GM19351 (cell line): ENCODE data around the gene ARHGEF7.
A peak's percentile ranks its signal among the peaks of the same experiment; 100 is the strongest.
"Not testable (repeated sequence)": the region's sequence is repeated elsewhere in the genome, so short reads cannot be mapped to it uniquely, and the experiment has no call there.

Experiments
- ATAC-seq: cut with Tn5 transposase; IDR thresholded peaks from one replicate; pipeline ENCODE4 v1.9.1; 2021; ENCODE audit warnings: mild to moderate bottlenecking, moderate library complexity; ENCODE audit not compliant: unreplicated experiment

ARHGEF7 gene

DNA sequence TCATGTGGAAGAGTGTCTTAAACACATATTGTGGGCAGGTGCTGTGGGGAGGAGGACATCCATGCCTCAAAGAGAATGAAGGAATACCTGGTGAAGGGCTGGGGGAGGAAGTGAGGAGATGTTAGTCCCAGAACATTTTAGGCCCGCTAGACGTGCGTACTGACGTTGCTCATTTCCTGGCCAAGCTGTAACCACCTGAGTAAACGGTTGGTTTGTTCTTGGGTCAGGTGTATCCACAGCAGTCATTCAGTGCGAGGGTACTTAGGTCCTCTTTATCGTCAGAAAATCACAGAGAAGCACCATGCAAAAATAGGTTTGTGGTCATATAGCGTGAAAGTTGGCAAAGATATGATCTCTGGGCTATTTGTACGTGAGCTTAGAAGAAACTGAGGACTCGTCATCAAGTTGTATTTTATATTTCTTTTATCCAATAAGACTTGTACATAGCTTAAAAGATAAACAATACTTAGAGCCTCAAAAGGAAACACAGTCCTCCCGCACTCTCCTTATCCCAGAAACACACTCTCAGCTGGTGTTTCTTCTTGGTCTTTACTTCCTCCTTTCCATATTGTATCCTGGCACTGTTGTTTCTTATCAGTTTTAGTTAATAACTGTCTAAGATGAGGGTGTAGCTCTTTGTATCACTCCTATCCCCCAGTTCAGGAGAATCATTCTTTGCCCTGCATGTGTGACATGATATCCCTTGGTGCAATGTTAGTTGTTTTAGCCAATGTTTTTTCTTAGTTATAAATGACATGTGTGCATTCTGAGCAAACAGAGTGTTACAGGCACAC, 52.0 kb downstream of the ARHGEF7 start:
- no peak for ATAC-seq

GRCh38 chr13:111168107-111168506, 53.0 kb downstream of the ARHGEF7 start:
- ATAC-seq = no peak

GRCh38 chr13:111171112-111171511, 56.0 kb downstream of the ARHGEF7 start:
- no peak for ATAC-seq

- ATAC-seq = no peak
These were observed 56.5 kb downstream of the ARHGEF7 start for GRCh38 chr13:111171629-111172028.

DNA sequence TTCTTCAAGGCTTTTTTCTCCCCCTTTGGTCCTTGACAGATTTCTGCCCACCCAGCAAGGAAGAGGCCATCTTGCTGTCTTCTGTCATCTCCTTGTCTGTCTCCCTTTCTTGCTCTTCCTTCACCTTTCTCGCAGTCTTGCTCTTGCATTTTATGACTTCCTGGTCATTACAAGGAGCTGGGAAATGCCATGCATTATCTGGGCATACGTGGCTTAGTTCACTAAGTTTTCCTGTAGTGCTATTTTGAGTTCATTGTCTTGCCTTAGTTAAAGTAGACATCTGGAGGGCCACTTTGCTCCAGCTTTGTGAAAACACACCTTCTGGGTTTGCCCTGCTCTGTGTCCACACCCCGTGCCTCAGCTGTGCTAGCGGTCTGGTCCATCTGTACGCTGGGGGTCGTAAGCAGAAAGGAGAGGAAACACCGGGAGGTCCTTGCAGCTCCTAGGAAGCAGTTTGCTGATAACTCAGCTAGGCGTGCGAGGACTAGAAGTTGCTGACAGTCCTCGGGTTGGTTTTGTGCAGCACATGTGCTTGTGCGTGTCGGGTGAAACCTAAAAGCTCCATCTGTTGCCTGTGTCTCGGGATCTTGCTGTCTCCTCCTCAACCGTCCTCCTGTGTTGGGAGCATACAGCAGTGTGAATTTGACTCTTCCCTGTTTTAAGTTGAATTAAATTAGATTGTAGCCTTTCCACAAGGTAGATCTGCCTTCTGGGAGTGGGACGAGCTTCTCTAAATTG, 59.4 kb downstream of the ARHGEF7 start:
- ATAC-seq = no peak

- ATAC-seq = no peak
These were observed 60.3 kb downstream of the ARHGEF7 start for GRCh38 chr13:111175372-111175771.

DNA sequence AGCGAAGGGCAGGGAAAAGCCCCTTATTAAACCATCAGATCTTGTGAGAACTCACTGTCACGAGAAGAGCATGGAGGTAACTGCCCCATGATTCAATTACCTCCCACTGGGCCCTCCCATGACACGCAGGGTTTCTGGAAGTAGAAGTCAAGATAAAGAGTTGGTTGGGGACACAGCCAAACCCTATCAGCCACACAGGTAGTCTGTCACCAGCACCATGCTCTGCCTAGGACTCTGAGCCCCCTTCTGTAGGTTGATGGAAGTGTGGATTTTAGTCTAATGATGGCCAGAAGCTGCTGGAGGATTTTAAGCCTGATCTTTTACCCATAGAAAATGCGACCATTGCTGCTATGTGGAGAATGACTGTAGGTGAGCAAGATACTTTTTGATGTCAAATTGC, 60.8 kb downstream of the ARHGEF7 start:
- ATAC-seq = no peak

GRCh38 chr13:111176421-111176820, 61.3 kb downstream of the ARHGEF7 start:
- no peak for ATAC-seq

GRCh38 chr13:111177081-111177711, 62.1 kb downstream of the ARHGEF7 start:
- ATAC-seq = peak; percentile 36

DNA sequence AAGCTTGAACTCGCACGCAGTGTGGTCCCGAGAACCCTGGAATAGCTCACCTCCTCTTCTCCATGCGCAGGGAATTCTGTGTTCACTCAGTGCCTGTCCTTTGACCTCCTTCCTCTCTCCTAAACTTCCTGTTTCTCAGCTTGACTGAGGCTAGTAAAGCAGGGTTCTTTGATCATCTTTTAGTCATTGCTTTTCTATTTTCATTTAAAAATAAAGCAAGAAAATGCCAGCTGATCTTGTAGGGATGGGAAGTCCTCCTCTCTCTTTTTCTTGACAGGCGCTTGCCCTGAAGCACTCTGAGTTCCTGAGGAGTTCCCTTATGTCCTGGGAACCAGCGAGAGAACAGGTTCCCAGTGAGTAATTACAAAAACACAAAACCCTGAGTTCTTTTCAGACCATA, 62.8 kb downstream of the ARHGEF7 start:
- no peak for ATAC-seq

DNA sequence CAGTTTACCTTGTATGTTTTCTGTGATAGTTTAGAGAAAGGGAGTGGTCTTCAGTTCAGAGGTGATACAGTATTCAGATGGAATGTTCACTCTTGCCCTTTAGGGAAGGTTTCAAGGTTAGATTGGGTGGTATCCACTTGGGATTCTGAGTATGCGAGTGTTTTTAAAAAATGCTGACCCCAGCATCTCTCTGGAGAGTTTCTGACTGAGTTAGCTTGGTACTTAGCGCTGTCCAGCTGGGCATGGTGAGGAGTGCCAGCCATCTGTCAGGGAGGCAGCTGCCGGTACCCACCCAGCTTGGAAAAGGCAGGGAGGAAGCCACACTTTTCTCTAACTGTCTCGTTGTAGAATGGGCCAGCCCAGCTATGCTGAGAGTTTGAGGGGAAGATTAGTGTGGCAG, 63.3 kb downstream of the ARHGEF7 start:
- ATAC-seq = no peak

DNA sequence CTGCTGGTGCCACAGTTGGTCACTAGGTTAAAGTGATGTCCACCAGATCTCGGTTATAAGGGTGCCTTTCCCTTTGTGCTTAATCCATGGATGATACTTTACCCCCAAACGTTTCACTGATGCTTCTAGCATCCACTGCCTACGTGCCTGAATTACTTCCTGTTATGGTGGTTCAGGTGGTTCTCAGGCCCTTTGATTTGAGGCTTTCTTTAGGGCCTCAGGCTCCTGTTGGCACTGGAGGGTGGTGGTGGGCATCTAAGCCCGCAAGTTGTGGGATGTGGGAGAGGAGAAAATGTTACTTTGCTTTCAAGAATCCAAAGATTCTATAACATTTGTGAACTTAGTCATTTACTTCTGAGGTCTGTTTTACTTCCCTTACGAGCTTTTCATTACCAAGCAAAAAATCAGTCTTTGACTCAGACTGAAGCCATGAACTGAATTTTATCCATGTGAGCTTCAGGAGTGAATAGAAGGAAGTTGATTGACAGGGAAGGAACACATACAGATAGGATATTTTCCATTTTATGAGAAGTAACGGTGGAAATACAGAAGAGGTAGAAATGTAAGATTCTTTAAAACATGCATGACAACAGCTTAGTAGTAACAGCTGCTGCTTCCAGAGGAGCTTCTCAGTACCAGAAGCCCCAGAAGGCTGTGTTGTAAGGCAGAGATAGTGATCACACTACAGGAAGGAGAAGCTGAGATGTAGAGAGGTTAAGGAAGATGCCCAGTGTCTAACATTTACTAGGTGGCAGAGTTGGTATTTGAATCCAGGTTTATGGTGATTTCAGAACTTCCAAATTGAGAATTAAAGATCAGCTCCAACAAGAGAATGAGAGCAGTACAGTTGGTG, 65.0 kb downstream of the ARHGEF7 start:
- no peak for ATAC-seq

- ATAC-seq = no peak
These were observed 66.9 kb downstream of the ARHGEF7 start for GRCh38 chr13:111181977-111182376.

- no peak for ATAC-seq
These were observed 68.1 kb downstream of the ARHGEF7 start for GRCh38 chr13:111183087-111183645.

DNA sequence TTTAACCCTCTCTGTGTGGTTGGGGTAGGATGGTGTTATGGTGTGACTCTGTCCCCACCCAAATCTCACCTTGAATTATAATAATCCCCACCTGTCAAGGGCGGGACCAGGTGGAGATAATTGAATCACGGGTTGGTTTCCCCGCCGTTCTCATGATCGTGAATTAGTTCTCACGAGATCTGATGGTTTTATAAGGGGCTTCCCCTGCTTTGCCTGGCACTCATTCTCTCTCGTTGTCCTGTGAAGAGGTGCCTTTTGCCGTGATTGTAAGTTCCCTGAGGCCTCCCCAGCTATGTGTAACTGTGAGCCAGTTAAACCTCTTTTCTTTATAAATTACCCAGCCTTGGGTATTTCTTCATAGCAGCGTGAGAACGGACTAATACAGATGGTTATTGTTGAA, 68.8 kb downstream of the ARHGEF7 start:
- ATAC-seq = no peak

GRCh38 chr13:111184458-111185401, 69.6 kb downstream of the ARHGEF7 start:
- peak; percentile 77 for ATAC-seq

- ATAC-seq = peak; percentile 32
These were observed 71.3 kb downstream of the ARHGEF7 start for GRCh38 chr13:111186305-111186935.

DNA sequence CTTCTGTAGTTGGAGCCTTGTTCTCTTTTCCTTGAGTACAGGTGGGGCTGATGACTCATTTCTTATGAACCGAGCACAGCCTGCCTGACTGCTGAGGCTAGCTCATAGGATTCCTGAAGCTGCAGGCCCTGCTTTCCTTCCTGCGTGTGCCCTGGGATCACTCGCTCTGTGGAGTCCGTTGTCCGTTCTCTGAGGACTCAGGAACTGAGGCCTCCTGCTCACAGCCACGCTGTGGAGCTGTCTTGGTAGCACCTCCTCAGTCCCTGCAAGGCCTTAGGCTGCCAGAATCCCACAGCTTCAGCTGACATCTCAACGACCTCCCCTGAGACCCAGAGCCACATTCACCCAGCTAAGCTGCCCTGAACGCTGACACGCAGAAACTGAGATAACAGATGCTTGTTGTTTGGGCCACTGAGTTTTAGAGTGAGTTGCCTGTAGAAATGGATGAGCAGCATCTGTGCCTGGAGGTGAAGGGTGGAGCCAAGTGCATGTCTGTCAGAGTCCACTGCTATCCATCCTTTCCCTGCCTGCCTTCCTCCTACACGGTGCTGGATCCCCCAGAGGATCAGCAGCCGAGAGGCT, 72.9 kb downstream of the ARHGEF7 start:
- no peak for ATAC-seq

DNA sequence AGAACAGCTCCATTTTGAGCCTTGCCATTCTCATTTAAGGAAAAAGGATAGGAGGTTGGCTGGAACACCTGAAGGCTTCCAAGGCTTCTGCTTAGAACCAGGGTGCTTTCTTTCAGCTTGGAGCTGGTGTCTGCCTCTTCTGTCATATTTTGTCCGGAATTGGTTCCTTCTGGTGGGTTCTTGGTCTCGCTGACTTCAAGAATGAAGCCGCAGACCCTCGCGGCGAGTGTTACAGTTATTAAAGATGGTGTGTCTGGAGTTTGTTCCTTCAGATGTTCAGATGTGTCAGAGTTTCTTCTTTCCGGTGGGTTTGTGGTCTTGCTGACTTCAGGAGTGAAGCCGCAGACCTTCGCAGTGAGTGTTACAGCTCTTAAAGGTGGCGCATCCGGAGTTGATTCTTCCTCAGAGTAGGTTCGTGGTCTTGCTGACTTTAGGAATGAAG, 74.0 kb downstream of the ARHGEF7 start:
- not testable (repeated sequence) for ATAC-seq
